Mucosa of stomach (tissue), 1 donor: ENCODE results near the gene EPO.

Experiments
- H3K27me3 ChIP-seq: one replicate; pipeline ENCODE4 v1.7.0; 2013; ENCODE audit warnings: mild to moderate bottlenecking, low read length; ENCODE audit not compliant: control insufficient read depth, insufficient read depth
- H3K36me3 ChIP-seq: one replicate; pipeline ENCODE4 v1.7.0; 2013; ENCODE audit warnings: low read length; ENCODE audit not compliant: control insufficient read depth, insufficient read depth
- H3K4me1 ChIP-seq: one replicate; pipeline ENCODE4 v1.7.0; 2013; ENCODE audit warnings: mild to moderate bottlenecking, low read length; ENCODE audit not compliant: control insufficient read depth, insufficient read depth
- H3K4me3 ChIP-seq: one replicate; pipeline ENCODE4 v1.7.0; 2013; ENCODE audit warnings: low read length
- H3K9ac ChIP-seq: one replicate; pipeline ENCODE4 v1.7.0; 2013; ENCODE audit warnings: mild to moderate bottlenecking, low read length, moderate library complexity
- H3K9me3 ChIP-seq: one replicate; pipeline ENCODE4 v1.7.0; 2013; ENCODE audit warnings: mild to moderate bottlenecking, low read length, moderate library complexity; ENCODE audit not compliant: control insufficient read depth
- donor health status: Pancreatic carcinoma.

EPO gene

GRCh38 chr7:100720279-100720670, at the start of gene EPO:
TSS of gene EPO (plus strand) at chr7:100720468. CDS start at chr7:100720981, 513 bp downstream.
- peaks cover 4% of the 10 kb centered on the region for H3K4me1 ChIP-seq
- H3K36me3 ChIP-seq, result no peaks in the 10 kb centered on the region
- peaks cover 45% of the 10 kb centered on the region for H3K27me3 ChIP-seq
- H3K9me3 ChIP-seq, result no peaks in the 10 kb centered on the region
- H3K9ac ChIP-seq, result no peak within 1 kb of the TSS
- H3K4me3 ChIP-seq, result no peak within 1 kb of the TSS

GRCh38 chr7:100671353-100672327, 48.6 kb upstream of the EPO start:
- no peak overlapping the region for H3K4me3 ChIP-seq
- no peaks in the 10 kb centered on the region for H3K27me3 ChIP-seq
- no peaks in the 10 kb centered on the region for H3K9me3 ChIP-seq
- no peaks in the 10 kb centered on the region for H3K36me3 ChIP-seq
- H3K4me1 ChIP-seq, result peaks cover 5% of the 10 kb centered on the region
- H3K9ac ChIP-seq, result no peak overlapping the region

- Histone ChIP-seq H3K36me3 (peaks cover 15% of the 10 kb centered on the region), H3K9me3 (no peaks in the 10 kb centered on the region), H3K4me1 (peaks cover 6% of the 10 kb centered on the region), H3K27me3 (no peaks in the 10 kb centered on the region), H3K9ac (peak within 1 kb of the TSS; percentile 94), H3K4me3 (peak within 1 kb of the TSS; percentile 61)
Observed at GRCh38 chr7:100673302-100673941, 46.8 kb upstream of the EPO start, which contains the start of gene GNB2. TSS of gene GNB2 (plus strand) at chr7:100673740. CDS start at chr7:100676266, 2,526 bp downstream.

- Histone ChIP-seq H3K4me1 (peaks cover 6% of the 10 kb centered on the region), H3K9ac (peak overlapping the region; percentile 94), H3K36me3 (peaks cover 16% of the 10 kb centered on the region), H3K9me3 (no peaks in the 10 kb centered on the region), H3K27me3 (no peaks in the 10 kb centered on the region), H3K4me3 (peak overlapping the region; percentile 61)
Observed at GRCh38 chr7:100673942-100674410, 46.3 kb upstream of the EPO start.

GRCh38 chr7:100674411-100675104, 45.7 kb upstream of the EPO start:
- Histone ChIP-seq H3K9ac (peak overlapping the region; percentile 94), H3K36me3 (peaks cover 21% of the 10 kb centered on the region), H3K9me3 (no peaks in the 10 kb centered on the region), H3K4me3 (peak overlapping the region; percentile 61), H3K4me1 (peaks cover 6% of the 10 kb centered on the region), H3K27me3 (no peaks in the 10 kb centered on the region)

GRCh38 chr7:100675105-100675451, 45.2 kb upstream of the EPO start:
- no peaks in the 10 kb centered on the region for H3K27me3 ChIP-seq
- peak overlapping the region; percentile 94 for H3K9ac ChIP-seq
- peaks cover 11% of the 10 kb centered on the region for H3K4me1 ChIP-seq
- H3K36me3 ChIP-seq, result peaks cover 21% of the 10 kb centered on the region
- no peak overlapping the region for H3K4me3 ChIP-seq
- no peaks in the 10 kb centered on the region for H3K9me3 ChIP-seq

GRCh38 chr7:100675581-100676350, 44.5 kb upstream of the EPO start:
- Histone ChIP-seq H3K27me3 (no peaks in the 10 kb centered on the region), H3K4me3 (no peak overlapping the region), H3K4me1 (peaks cover 11% of the 10 kb centered on the region), H3K9ac (peak overlapping the region; percentile 47), H3K9me3 (no peaks in the 10 kb centered on the region), H3K36me3 (peaks cover 21% of the 10 kb centered on the region)

GRCh38 chr7:100676501-100677306, 43.6 kb upstream of the EPO start:
- no peak overlapping the region for H3K4me3 ChIP-seq
- H3K9ac ChIP-seq, result peak overlapping the region; percentile 47
- H3K36me3 ChIP-seq, result peaks cover 21% of the 10 kb centered on the region
- H3K4me1 ChIP-seq, result peaks cover 11% of the 10 kb centered on the region
- H3K27me3 ChIP-seq, result no peaks in the 10 kb centered on the region
- H3K9me3 ChIP-seq, result no peaks in the 10 kb centered on the region

- Histone ChIP-seq H3K36me3 (peaks cover 21% of the 10 kb centered on the region), H3K9me3 (no peaks in the 10 kb centered on the region), H3K4me1 (peaks cover 11% of the 10 kb centered on the region), H3K4me3 (no peak overlapping the region), H3K9ac (no peak overlapping the region), H3K27me3 (no peaks in the 10 kb centered on the region)
Observed at GRCh38 chr7:100677308-100678267, 42.7 kb upstream of the EPO start.
